Measurements from ENCODE around the gene PLA2G4D. TPM values are rescaled to one million over a fixed set of nuclear protein-coding genes. Genes with fewer than 3 reads are reported as not detected.

Gene PLA2G4D
- total RNA-seq, 1 experiment from 2014 or later: 0.34 TPM

DNA sequence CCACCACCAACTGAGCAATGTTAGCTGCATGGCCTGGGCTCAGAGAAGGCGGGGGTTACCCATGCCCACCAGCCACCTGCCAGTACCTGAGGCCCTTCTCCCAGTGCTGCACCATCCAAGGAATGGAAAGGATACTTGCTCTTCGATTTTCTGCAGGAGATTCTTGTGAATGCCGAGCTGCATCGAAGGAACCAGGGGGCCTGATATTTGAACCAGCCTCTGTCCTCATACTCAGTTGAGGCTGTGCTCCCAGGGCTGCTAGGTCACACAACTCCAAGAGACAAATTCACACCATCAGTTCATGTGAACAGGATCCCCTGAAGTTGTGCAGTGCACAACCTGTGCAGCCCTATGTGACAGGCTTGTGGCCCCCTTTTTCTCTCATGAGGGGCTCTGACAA lies 44.0 kb upstream of the PLA2G4D start (continued):
- no peak for TF ChIP-seq YY1 (IDR thresholded peaks at IDR 0.05; ENCODE audit: extremely low read depth, insufficient replicate concordance, low read depth, low read length)
- no peak for TF ChIP-seq TCF7L2 (IDR thresholded peaks at IDR 0.05; ENCODE audit: borderline replicate concordance, extremely low read depth, insufficient read depth, insufficient read length)
- no peak for TF ChIP-seq ZFX (IDR thresholded peaks at IDR 0.05)

DNA sequence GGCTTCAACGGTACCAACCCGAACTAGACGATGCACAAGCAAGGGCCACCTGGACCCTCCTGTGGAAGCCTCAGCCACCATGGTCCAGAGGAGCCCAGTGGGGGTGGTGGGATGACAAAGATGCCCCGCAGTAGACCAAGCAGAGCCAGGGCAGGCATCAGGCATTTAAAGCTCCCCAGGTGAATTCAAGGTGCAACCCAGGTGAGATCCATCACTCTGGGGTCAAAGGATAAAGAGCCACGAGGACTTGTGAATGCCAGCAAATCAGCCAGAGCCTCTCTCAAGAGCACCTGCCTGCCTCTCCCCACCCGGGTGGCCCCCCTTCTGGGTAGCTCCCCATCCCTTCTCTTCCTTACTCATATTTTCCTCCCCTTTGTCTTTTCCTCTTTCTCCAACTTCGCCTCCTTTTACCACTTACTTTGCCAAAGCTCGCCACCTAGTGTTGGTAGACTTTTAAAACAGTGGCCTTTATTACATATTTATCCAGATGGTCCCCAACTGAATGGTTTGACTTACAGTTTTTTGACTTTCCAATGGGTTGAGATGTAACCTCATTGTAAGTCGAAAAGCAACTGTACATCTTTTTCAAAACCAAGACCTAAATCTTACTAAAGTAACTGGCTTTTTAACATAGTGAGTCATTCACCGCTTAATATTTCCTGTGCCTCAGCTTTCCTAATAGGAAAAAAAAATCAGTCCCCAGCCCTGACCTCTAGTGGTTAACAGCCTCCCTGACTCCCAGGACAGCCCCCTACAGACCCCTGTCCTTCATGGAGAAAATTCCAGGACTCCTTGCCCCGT lies 43.3 kb upstream of the PLA2G4D start:
- ATAC-seq: peak; percentile 70
- Histone ChIP-seq H3K79me2 (ENCODE audit: insufficient read depth, low read length) (no peaks in the 10 kb centered on the region), H4K20me1 (ENCODE audit: insufficient read depth) (no peaks in the 10 kb centered on the region), H3K9me2 (ENCODE audit: insufficient read depth) (no peaks in the 10 kb centered on the region), H3K4me2 (ENCODE audit: low read length) (no peak overlapping the region), H3K4me3 (replicated peaks in 1 of 2; ENCODE audit: low read depth in 1 of 2, low read length in 2 of 2) (no peak overlapping the region), H3K9me3 (ENCODE audit: control insufficient read depth in 1 of 2, insufficient read depth in 1 of 2, low read depth in 1 of 2, low read length in 2 of 2) (no peaks in the 10 kb centered on the region), H3K4me1 (ENCODE audit: control insufficient read depth in 1 of 2, insufficient read depth in 2 of 2, low read length in 2 of 2) (peaks cover 5 to 8% of the 10 kb centered on the region in 2 experiments; a peak in 3 of 4 replicates), H3K36me3 (ENCODE audit: control insufficient read depth in 1 of 2, insufficient read depth in 2 of 2, low read length in 2 of 2) (no peaks in the 10 kb centered on the region), H2AFZ (ENCODE audit: low read depth, low read length, poor library complexity, severe bottlenecking) (peak overlapping the region; percentile 58), H3K27ac (ENCODE audit: low read depth, low read length) (no peak overlapping the region), H3K27me3 (ENCODE audit: insufficient read depth, low read length) (no peaks in the 10 kb centered on the region; the same call in 1 of the 2 replicates), H3K9ac (ENCODE audit: low read length) (no peak overlapping the region)
- intact Hi-C loops (cut with micrococcal nuclease): no loop called here
- peak; percentile 57 for DNase-seq (ENCODE audit: low read depth, low spot score)
- ChIA-PET CTCF (interaction anchor here (0.8 to 5.9 kb wide), 17 partner anchors 9 to 364 kb away, joined by 3 to 47 read pairs (median 4); partner anchors contain the start of genes EHD4, MAPKBP1 and PLA2G4D), POLR2A (no interaction called here), RAD21 (ENCODE audit: low non-redundant PET in 1 of 2, low total read pairs in 2 of 2, uncharacterized antibody in 2 of 2, unreplicated experiment in 2 of 2) (interaction anchor here in 1 of 2 experiments (0.6 to 1.0 kb wide), 4 partner anchors 42 to 248 kb away, joined by 3 to 4 read pairs (median 4); no protein-coding TSS in a partner anchor)
- TF ChIP-seq, protein P1, sequence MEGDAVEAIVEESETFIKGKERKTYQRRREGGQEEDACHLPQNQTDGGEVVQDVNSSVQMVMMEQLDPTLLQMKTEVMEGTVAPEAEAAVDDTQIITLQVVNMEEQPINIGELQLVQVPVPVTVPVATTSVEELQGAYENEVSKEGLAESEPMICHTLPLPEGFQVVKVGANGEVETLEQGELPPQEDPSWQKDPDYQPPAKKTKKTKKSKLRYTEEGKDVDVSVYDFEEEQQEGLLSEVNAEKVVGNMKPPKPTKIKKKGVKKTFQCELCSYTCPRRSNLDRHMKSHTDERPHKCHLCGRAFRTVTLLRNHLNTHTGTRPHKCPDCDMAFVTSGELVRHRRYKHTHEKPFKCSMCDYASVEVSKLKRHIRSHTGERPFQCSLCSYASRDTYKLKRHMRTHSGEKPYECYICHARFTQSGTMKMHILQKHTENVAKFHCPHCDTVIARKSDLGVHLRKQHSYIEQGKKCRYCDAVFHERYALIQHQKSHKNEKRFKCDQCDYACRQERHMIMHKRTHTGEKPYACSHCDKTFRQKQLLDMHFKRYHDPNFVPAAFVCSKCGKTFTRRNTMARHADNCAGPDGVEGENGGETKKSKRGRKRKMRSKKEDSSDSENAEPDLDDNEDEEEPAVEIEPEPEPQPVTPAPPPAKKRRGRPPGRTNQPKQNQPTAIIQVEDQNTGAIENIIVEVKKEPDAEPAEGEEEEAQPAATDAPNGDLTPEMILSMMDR (IDR thresholded peaks at IDR 0.05 in 2 of 3, conservative IDR thresholded peaks at IDR 0.05 in 1 of 3; ENCODE audit: borderline replicate concordance in 1 of 3, insufficient read depth in 1 of 3, low read depth in 2 of 3, low read length in 2 of 3): peak; percentile 58 to 94 (median 71)
- TF ChIP-seq RAD21 (IDR thresholded peaks at IDR 0.05; ENCODE audit: low read depth): peak; percentile 80
- TF ChIP-seq, protein P2, sequence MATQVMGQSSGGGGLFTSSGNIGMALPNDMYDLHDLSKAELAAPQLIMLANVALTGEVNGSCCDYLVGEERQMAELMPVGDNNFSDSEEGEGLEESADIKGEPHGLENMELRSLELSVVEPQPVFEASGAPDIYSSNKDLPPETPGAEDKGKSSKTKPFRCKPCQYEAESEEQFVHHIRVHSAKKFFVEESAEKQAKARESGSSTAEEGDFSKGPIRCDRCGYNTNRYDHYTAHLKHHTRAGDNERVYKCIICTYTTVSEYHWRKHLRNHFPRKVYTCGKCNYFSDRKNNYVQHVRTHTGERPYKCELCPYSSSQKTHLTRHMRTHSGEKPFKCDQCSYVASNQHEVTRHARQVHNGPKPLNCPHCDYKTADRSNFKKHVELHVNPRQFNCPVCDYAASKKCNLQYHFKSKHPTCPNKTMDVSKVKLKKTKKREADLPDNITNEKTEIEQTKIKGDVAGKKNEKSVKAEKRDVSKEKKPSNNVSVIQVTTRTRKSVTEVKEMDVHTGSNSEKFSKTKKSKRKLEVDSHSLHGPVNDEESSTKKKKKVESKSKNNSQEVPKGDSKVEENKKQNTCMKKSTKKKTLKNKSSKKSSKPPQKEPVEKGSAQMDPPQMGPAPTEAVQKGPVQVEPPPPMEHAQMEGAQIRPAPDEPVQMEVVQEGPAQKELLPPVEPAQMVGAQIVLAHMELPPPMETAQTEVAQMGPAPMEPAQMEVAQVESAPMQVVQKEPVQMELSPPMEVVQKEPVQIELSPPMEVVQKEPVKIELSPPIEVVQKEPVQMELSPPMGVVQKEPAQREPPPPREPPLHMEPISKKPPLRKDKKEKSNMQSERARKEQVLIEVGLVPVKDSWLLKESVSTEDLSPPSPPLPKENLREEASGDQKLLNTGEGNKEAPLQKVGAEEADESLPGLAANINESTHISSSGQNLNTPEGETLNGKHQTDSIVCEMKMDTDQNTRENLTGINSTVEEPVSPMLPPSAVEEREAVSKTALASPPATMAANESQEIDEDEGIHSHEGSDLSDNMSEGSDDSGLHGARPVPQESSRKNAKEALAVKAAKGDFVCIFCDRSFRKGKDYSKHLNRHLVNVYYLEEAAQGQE (IDR thresholded peaks at IDR 0.05; ENCODE audit: low read depth): no peak
- no TSS peak for BruUV-seq (replicated peaks)
